ENCODE results near the gene ANAPC7. TPM values are rescaled to one million over a fixed set of nuclear protein-coding genes. Genes with fewer than 3 reads are reported as not detected.

ANAPC7 gene
- total RNA-seq, 2 experiments from 2014 or later, result 84.7 to 136 TPM

- Histone ChIP-seq H3K9me3 (ENCODE audit: low read length) (no peaks in the 10 kb centered on the region), H3K36me3 (ENCODE audit: insufficient read depth, low read length) (peaks cover 99% of the 10 kb centered on the region), H3K79me2 (ENCODE audit: insufficient read depth, low read depth, low read length) (no peaks in the 10 kb centered on the region), H3K4me1 (ENCODE audit: insufficient read depth, low read length, poor library complexity, severe bottlenecking) (no peaks in the 10 kb centered on the region), H3K4me3 (ENCODE audit: low read depth, low read length, poor library complexity, severe bottlenecking) (no peak overlapping the region), H2AFZ (ENCODE audit: low read length) (no peak overlapping the region), H3K4me2 (ENCODE audit: low read length) (no peak overlapping the region), H3K9me2 (ENCODE audit: insufficient read depth, low read length) (no peaks in the 10 kb centered on the region), H3K27ac (ENCODE audit: low read depth, low read length, poor library complexity, severe bottlenecking) (no peak overlapping the region), H4K20me1 (ENCODE audit: insufficient read depth, low read length) (no peaks in the 10 kb centered on the region)
- no peak for DNase-seq (ENCODE audit: low spot score)
- intact Hi-C loops (cut with micrococcal nuclease; ENCODE audit: unreplicated experiment), result no loop called here
- CTCF ChIA-PET (ENCODE audit: unreplicated experiment), result no interaction called here
- BruUV-seq (replicated peaks), result no TSS peak
- POLR2A ChIA-PET, result no interaction called here
- TF ChIP-seq, protein P1, sequence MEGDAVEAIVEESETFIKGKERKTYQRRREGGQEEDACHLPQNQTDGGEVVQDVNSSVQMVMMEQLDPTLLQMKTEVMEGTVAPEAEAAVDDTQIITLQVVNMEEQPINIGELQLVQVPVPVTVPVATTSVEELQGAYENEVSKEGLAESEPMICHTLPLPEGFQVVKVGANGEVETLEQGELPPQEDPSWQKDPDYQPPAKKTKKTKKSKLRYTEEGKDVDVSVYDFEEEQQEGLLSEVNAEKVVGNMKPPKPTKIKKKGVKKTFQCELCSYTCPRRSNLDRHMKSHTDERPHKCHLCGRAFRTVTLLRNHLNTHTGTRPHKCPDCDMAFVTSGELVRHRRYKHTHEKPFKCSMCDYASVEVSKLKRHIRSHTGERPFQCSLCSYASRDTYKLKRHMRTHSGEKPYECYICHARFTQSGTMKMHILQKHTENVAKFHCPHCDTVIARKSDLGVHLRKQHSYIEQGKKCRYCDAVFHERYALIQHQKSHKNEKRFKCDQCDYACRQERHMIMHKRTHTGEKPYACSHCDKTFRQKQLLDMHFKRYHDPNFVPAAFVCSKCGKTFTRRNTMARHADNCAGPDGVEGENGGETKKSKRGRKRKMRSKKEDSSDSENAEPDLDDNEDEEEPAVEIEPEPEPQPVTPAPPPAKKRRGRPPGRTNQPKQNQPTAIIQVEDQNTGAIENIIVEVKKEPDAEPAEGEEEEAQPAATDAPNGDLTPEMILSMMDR (conservative IDR thresholded peaks at IDR 0.05; ENCODE audit: low read length), result no peak
- TF ChIP-seq EZH2phosphoT487 (IDR thresholded peaks at IDR 0.05; ENCODE audit: borderline replicate concordance, low read depth, low read length), result no peak
Observed at GRCh38 chr12:110345963-110346362, 57.5 kb downstream of the ANAPC7 start.

- CTCF ChIA-PET (ENCODE audit: unreplicated experiment), result no interaction called here
- DNase-seq (ENCODE audit: low spot score), result no peak
- Histone ChIP-seq H3K4me2 (ENCODE audit: low read length) (no peak overlapping the region), H3K79me2 (ENCODE audit: insufficient read depth, low read depth, low read length) (no peaks in the 10 kb centered on the region), H3K4me3 (ENCODE audit: low read depth, low read length, poor library complexity, severe bottlenecking) (no peak overlapping the region), H4K20me1 (ENCODE audit: insufficient read depth, low read length) (no peaks in the 10 kb centered on the region), H3K4me1 (ENCODE audit: insufficient read depth, low read length, poor library complexity, severe bottlenecking) (no peaks in the 10 kb centered on the region), H3K9me3 (ENCODE audit: low read length) (no peaks in the 10 kb centered on the region), H3K27ac (ENCODE audit: low read depth, low read length, poor library complexity, severe bottlenecking) (no peak overlapping the region), H3K9me2 (ENCODE audit: insufficient read depth, low read length) (no peaks in the 10 kb centered on the region), H2AFZ (ENCODE audit: low read length) (no peak overlapping the region), H3K36me3 (ENCODE audit: insufficient read depth, low read length) (peaks cover 99% of the 10 kb centered on the region)
- POLR2A ChIA-PET, result no interaction called here
- no TSS peak for BruUV-seq (replicated peaks)
- intact Hi-C loops (cut with micrococcal nuclease; ENCODE audit: unreplicated experiment), result no loop called here
- TF ChIP-seq EZH2phosphoT487 (IDR thresholded peaks at IDR 0.05; ENCODE audit: borderline replicate concordance, low read depth, low read length), result no peak
- TF ChIP-seq, protein P1 (conservative IDR thresholded peaks at IDR 0.05; ENCODE audit: low read length), result no peak
Observed at GRCh38 chr12:110345176-110345661, 58.3 kb downstream of the ANAPC7 start.

- CTCF ChIA-PET (ENCODE audit: unreplicated experiment), result no interaction called here
- Histone ChIP-seq H3K36me3 (ENCODE audit: insufficient read depth, low read length) (peaks cover 99% of the 10 kb centered on the region), H3K4me2 (ENCODE audit: low read length) (no peak overlapping the region), H3K9me3 (ENCODE audit: low read length) (no peaks in the 10 kb centered on the region), H3K4me1 (ENCODE audit: insufficient read depth, low read length, poor library complexity, severe bottlenecking) (no peaks in the 10 kb centered on the region), H4K20me1 (ENCODE audit: insufficient read depth, low read length) (no peaks in the 10 kb centered on the region), H2AFZ (ENCODE audit: low read length) (no peak overlapping the region), H3K79me2 (ENCODE audit: insufficient read depth, low read depth, low read length) (no peaks in the 10 kb centered on the region), H3K4me3 (ENCODE audit: low read depth, low read length, poor library complexity, severe bottlenecking) (no peak overlapping the region), H3K9me2 (ENCODE audit: insufficient read depth, low read length) (no peaks in the 10 kb centered on the region), H3K27ac (ENCODE audit: low read depth, low read length, poor library complexity, severe bottlenecking) (no peak overlapping the region)
- POLR2A ChIA-PET, result no interaction called here
- intact Hi-C loops (cut with micrococcal nuclease; ENCODE audit: unreplicated experiment), result no loop called here
- no TSS peak for BruUV-seq (replicated peaks)
- TF ChIP-seq, protein P1 (conservative IDR thresholded peaks at IDR 0.05; ENCODE audit: low read length), result no peak
- TF ChIP-seq EZH2phosphoT487 (IDR thresholded peaks at IDR 0.05; ENCODE audit: borderline replicate concordance, low read depth, low read length), result no peak
- no peak for DNase-seq (ENCODE audit: low spot score)
Observed at GRCh38 chr12:110344657-110345056, 58.9 kb downstream of the ANAPC7 start.

Data from OCI-LY7 (cell line).